GM12874 (cell line): ENCODE measurements around the gene CYP4V2.

Source experiments
- TF ChIP-seq, protein P1 (sequence below): IDR thresholded peaks from 2 replicates; pipeline ENCODE4 v1.5.1; 2011; ENCODE audit warnings: low read depth, mild to moderate bottlenecking, control low read depth, low read length, moderate library complexity; ENCODE audit not compliant: insufficient read depth

CYP4V2 gene

GRCh38 chr4:186234367-186234766 lies 43.0 kb downstream of the CYP4V2 start:
- TF ChIP-seq, protein P1, sequence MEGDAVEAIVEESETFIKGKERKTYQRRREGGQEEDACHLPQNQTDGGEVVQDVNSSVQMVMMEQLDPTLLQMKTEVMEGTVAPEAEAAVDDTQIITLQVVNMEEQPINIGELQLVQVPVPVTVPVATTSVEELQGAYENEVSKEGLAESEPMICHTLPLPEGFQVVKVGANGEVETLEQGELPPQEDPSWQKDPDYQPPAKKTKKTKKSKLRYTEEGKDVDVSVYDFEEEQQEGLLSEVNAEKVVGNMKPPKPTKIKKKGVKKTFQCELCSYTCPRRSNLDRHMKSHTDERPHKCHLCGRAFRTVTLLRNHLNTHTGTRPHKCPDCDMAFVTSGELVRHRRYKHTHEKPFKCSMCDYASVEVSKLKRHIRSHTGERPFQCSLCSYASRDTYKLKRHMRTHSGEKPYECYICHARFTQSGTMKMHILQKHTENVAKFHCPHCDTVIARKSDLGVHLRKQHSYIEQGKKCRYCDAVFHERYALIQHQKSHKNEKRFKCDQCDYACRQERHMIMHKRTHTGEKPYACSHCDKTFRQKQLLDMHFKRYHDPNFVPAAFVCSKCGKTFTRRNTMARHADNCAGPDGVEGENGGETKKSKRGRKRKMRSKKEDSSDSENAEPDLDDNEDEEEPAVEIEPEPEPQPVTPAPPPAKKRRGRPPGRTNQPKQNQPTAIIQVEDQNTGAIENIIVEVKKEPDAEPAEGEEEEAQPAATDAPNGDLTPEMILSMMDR = no peak

GRCh38 chr4:186236126-186236525 lies 44.8 kb downstream of the CYP4V2 start:
- TF ChIP-seq, protein P1 = no peak

GRCh38 chr4:186240452-186240847 lies 49.1 kb downstream of the CYP4V2 start:
- TF ChIP-seq, protein P1 = no peak

DNA sequence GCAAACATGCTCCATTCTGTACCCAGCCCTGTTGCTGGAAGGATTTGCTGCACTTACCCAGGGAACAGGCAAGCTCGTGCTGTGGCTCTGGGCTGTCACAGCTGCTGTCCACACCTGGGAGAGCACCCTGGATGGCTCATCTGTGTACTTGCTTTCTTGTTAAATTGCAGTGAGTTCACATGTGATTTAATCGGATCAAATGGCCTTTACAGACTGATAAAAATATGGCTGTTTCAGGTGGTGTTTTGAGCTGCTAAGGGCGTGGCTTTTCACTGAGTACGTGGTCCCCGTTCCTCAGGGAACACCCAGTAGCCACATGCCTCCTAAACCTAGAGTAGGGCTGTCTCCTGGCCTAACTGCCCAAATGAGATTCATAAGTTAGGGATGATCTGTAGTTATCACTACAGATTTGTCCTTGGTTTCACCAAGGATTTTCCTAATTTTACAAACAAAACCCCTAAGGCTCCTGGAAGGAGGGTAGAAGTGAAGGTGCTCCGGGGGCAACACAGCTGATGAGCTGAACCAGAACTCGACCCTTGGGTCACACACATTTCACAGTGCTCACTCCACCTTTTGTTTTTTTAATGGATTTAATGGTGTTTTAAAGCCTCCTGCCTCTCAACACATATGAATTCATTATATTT lies 49.6 kb downstream of the CYP4V2 start:
- TF ChIP-seq, protein P1 = no peak

GRCh38 chr4:186241616-186242015 lies 50.2 kb downstream of the CYP4V2 start:
- TF ChIP-seq, protein P1 = no peak

- TF ChIP-seq, protein P1 = no peak
Observed at GRCh38 chr4:186243331-186243730, 52.0 kb downstream of the CYP4V2 start.

GRCh38 chr4:186244835-186245234 lies 53.5 kb downstream of the CYP4V2 start:
- TF ChIP-seq, protein P1 = no peak
